SU-DHL-6 (cell line): Measurements from ENCODE around the gene NCOA1.

Experiments used
- EZH2phosphoT487 ChIP-seq: fragments of 200-600 bp; sonication (generic), shearing (Covaris generic); conservative IDR thresholded peaks from 2 replicates; pipeline ENCODE4 v1.6.1; 2018; ENCODE audit warnings: mild to moderate bottlenecking, antibody characterized with exemption, low read length, moderate library complexity, mixed read lengths
- TF ChIP-seq, protein P1 (sequence below): fragments of 200-600 bp; sonication (generic); IDR thresholded peaks from one replicate; pipeline ENCODE4 v1.5.1; 2017; ENCODE audit warnings: antibody characterized with exemption, mild to moderate bottlenecking, low read length, moderate library complexity; ENCODE audit not compliant: insufficient read depth, poor library complexity, severe bottlenecking

DNA sequence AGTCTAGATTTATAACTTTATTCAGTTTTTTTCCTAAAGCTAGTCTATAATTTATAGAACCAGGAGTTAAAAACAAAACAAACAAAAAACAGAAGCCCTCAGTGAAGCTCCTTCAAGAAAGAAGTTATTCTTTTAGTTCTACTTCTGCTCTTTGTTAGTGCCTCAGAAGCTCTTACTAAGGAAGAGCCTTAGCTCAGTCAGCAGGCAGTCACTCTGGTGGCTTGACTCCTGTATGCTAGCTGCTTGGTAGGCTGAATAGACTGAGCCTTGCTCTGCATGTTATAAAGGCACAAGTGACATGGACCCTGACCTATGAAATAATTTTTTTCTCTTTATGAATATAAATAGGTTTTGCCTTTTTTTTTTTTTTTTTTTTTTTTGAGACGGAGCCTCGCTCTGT lies 24.8 kb downstream of the NCOA1 start:
- TF ChIP-seq, protein P1, sequence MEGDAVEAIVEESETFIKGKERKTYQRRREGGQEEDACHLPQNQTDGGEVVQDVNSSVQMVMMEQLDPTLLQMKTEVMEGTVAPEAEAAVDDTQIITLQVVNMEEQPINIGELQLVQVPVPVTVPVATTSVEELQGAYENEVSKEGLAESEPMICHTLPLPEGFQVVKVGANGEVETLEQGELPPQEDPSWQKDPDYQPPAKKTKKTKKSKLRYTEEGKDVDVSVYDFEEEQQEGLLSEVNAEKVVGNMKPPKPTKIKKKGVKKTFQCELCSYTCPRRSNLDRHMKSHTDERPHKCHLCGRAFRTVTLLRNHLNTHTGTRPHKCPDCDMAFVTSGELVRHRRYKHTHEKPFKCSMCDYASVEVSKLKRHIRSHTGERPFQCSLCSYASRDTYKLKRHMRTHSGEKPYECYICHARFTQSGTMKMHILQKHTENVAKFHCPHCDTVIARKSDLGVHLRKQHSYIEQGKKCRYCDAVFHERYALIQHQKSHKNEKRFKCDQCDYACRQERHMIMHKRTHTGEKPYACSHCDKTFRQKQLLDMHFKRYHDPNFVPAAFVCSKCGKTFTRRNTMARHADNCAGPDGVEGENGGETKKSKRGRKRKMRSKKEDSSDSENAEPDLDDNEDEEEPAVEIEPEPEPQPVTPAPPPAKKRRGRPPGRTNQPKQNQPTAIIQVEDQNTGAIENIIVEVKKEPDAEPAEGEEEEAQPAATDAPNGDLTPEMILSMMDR, result no peak
- TF ChIP-seq EZH2phosphoT487, result no peak
